Hindlimb muscle (tissue), 1 donor: ENCODE measurements around the gene MRNIP. TPM values are rescaled to one million over a fixed set of nuclear protein-coding genes. Genes with fewer than 3 reads are reported as not detected.

Experiments
- DNase-seq: peaks from one replicate; pipeline ENCODE4 v3.0.0-alpha.2; 2013
- polyA plus RNA-seq: library from polyadenylated mRNA; unstranded; fragments of 120-200 nt; gene quantifications from one replicate; pipeline ENCODE4 v1.2.1, GENCODE V29; 2013; ENCODE audit not compliant: insufficient read length

MRNIP gene
- polyA plus RNA-seq, 1 donor, result 15.4 TPM

- no peak for DNase-seq
Observed at GRCh38 chr5:179870403-179870903, 11.8 kb upstream of the MRNIP start.

DNA sequence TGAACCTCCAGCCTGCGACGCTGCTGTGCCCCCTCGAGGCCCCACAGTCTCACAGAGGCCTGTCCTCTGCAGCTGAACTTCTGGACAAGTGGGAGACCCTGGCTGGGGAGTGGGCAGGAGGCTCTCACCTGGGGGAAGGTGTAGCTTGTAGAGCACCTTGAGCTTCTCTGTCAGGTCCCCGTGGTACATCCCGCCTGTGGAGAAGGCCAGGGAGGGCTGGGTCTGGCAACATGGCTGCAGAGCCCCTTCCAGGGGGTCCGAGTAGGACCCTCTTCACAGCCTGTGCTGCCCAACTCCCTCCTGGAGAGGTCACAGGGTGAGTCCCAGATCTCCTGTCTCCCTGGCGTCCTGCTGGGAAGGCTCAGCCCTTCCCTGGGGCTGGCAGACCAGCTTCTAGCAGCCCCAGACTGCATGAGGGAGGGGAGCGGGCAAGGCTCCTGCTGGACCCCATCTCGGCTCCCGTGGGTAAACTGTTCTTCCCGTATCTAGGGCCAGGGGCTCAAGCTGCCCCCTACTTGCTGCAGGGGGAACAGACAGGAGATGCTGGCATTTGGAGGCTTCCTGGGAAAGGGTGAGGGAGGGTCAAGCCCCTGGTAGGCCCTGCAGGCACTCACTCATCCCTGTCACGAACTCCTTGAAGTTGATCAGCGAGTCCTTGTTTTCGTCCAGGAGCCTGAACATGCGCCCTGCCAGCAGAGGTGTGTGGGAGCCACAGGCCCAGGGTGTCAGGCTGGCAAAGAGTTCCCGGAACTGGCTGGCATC is 11.2 kb upstream of the MRNIP start:
- DNase-seq, result no peak

DNA sequence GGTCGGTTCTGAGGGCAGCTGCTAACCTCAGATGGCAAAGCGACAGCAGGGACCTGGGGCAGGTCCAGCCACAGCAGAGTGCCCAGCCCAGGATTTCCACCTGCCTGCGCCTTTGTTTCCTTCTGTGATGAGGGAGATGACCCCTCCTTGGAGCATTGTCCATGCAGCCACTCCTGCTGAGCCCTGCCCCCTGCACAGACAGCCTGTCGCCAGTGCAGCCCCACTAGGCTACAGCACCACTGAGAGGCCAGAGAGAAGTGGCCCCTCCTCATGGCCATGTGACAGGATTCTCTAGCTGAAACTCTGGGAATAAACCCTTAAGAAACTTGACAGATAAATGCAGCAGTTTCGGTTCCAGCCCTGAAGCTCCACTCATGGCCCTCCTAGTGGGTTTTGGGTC is 10.5 kb upstream of the MRNIP start:
- no peak for DNase-seq

DNA sequence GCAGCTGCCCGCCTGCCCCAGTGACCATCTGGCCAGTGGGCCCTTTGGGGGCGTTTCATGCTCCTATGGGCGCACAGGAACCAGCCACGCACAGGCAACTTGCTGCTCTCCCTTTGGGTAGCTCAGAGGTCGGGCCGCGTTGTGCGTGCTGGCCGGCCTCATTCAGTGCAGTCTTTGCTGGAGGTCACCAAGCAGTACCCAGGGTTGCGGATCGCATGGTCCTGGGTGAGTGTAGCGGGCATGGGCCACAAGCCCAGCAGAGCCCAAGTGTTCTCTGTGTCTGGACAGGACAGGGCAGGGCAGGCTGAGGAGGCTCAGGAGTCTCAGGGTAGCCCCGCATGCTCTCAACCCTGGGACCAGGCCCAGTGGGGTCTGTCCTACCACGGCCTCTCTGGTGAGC is 9.9 kb upstream of the MRNIP start:
- DNase-seq, result no peak

DNA sequence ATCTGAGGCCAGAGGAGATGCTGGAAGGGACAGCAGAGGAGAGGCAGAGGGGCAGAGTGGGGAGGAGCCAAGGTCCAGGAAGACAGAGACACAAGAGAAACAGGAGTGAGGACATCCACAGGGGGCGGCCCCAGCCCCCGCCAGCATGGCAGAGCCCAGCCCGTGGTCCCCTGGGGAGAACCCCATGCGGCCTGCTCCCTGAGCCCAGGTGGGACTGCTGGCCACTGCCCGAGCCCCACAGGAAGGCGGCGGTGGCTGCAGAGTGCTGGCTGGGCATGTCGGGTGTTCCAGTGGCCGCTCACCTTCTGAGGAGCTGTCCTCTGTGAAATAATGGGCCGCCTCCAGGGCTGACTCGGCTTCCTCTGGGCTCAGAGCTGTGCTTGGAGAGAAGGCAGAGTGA is 8.9 kb upstream of the MRNIP start:
- no peak for DNase-seq

DNA sequence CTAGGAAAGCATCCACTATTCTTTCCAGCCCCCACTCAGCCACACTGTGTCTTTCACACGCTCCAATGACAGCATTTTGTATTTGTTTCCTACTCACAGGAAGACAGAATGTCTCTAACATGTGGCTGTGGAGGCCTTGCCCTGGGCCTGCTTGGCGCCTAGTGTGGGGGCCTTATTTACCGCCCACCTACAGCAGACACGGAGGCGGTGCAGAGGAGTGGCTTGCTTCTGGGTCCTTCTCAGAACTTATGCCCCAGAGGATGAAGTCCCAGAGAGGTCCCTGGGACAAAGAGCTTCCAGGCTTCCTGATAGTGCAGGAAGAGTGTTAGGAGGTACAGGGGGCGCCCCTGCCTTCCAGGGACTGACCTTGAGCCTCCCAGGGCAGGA is 8.5 kb upstream of the MRNIP start:
- no peak for DNase-seq

DNA sequence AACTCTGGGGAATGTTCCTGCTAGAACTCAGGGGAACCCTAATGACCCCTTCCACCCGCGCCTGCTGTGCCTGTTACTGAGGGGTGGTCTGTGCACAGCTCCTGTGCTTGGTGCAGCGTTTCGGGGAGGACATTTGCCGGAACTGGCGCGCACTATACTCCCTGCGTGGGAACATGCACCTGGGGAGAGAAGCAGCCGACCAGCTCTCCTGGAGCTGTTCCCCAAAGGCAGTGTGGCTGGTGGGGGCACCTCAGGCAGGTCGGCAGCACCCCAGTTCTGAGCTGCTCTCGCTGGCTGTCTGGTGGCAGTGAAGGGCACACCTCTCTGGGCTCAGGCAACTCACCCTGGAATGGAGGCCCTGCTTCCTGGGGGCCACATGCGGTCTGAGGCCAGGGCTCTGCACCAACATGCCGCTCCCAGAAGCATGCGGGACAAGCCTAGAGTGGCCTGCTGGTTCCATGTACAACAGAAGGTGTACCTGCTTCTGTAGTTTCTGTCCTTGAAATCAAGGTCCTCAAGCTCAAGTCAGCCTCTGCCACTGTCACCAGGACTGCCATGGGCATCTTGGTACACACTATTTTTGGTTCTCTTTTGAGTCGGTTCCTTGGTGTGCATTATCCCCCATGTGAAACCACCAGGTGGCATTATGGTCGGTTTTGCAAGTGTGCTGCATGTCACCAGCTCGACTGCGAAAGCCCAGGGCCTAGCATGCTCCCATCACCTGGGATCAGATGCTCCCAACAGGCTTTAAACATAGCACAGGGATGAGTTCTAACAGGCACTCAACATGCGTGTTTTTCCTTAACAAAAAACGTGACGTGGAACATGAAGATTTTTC is 7.8 kb upstream of the MRNIP start:
- no peak for DNase-seq

GRCh38 chr5:179865491-179866240 is 7.0 kb upstream of the MRNIP start:
- no peak for DNase-seq

DNA sequence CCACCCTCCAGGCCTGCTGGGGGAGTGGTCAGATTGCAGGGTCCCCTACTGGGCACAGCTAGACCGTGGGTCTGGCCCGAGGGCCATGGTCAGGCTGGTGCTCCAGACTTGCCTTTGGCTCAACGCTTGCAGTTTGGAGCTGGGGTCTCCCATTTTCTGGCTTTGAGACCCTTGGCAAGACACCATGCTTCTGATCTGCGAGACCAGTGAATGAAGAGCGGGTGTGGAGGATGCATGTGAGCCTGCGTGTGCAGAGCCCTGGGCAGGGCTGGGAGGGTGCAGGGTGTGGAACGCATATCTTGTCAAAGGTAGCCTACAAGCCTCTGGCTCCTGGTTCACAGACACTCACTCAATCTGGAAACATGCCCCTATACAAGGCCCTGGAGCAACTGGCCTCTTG is 6.1 kb upstream of the MRNIP start:
- DNase-seq, result no peak

- DNase-seq, result no peak
Observed at GRCh38 chr5:179863449-179864085, 5.0 kb upstream of the MRNIP start.

GRCh38 chr5:179862891-179863290 is 4.3 kb upstream of the MRNIP start:
- DNase-seq, result no peak

- DNase-seq, result no peak
Observed at GRCh38 chr5:179862296-179862695, 3.7 kb upstream of the MRNIP start.

DNA sequence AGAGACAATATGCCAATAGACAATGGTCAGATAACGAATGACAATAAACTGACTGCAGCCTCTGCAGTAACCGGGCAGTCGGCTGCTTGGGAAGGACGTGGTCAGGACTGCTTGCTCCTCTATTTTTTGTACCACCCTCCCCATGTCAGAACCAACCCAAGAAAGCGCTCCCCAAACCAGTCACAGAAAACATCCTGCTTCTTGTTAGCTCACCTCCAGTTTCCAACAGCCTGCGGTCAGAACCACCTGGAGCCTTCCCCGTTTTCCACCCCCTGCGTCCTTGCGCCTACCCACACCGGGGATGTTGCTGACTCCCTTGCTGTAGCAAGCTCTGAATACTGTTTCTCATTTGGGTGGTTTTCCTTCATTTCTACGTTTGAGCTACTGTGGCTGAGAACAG is 1.7 kb upstream of the MRNIP start:
- no peak for DNase-seq

DNA sequence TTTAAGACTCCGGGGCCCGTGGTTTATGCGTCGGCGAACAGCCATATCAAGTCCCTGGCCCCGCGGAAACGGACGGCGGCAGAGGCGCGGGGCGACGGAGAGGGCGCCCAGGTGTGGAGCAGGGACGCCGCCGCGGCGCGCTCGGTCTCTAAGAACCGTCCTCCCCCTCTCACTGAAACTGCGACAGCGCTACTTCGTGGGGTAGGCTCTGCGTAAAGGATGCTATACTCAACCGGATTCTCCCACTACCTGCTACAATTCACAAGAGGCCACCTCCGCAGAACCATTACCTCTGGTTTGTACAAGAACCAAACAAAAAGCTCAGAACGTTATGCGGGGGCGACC is 404 bp downstream of the MRNIP start:
- DNase-seq, result no peak

GRCh38 chr5:179854356-179854755 is 4.3 kb downstream of the MRNIP start:
- DNase-seq, result no peak

- DNase-seq, result no peak
Observed at GRCh38 chr5:179852993-179853547, 5.5 kb downstream of the MRNIP start.

DNA sequence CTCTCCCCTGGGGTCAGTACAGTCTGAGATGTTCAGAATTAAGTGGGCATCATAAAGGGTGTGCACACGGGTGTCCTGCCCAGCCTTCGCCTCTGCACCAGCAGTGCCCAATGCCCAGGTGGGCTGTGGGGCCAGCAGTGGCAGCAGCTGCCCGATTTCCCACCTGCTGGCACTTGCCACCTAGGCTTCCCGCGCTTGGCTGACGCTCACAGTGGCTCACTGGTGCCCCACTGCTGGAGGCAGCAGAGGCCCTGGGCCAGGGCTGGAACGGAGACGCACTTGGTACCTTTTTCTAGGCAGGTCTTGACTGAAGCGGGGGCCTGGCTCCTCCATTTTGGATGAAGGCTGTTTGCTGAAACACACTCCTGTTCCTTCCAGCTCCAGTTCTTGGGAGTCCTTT is 17.0 kb downstream of the MRNIP start:
- no peak for DNase-seq

- DNase-seq, result no peak
Observed at GRCh38 chr5:179840766-179841165, 17.9 kb downstream of the MRNIP start.

DNA sequence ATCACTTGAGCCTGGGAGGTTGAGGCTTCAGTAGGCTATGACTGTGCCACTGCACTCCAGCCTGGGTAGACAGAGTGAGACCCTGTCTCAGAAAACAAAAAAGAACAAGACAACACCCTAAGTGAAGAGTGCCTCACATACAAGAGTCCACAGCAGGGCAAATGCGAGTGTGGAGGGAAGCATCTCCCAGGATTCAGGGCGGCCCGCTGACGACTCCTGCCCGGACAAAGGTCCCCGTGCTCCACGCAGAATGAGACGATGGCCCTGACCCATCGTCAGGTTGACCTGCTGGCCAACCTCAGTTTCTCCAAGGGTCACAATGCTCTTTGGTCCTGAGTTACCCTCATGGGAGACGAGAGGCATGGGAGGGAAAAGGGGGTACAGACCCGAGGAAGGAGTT is 18.3 kb downstream of the MRNIP start:
- no peak for DNase-seq

DNA sequence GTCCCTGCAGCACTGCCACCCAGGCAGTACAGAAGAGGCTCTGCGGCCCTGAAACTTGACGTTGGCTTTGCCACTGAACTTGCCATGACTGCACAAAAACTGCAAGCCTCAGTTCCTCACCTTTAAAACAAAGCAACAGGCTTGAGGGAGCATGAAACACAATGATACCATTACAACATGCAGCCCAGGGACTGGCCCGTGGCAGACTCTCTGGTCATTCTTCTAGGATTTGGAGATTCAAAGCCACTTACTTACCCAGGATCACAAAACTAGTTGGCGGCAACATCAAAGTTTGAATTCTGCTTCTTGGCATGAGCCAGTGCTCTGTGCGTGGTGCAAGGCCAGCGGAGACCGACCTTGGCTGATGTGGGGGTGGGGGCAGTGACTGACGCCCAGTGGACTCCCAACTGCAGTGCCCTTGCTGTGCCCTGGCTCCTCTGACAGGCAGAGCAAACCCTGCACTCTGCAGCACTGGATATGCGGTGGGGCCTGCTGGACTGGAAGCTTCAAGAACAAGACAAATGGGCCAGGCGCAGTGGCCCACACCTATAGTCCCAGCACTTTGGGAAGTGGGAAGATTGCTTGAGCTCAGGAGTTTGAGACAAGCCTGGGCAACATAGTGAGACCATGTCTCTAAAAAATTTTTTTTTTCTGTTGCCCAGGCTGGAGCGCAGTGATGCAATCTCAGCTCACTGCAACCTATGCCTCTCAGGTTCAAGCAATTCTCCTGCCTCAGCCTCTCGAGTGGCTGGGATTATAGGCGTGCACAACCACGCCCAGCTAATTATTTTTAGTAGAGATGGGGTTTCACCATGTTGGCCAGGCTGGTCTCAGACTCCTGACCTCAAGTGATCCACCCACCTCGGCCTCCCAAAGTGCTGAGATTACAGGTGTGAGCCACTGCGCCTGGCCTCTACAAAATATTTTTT is 19.0 kb downstream of the MRNIP start:
- no peak for DNase-seq
